Subcutaneous abdominal adipose tissue (tissue), 5 donors: ENCODE data around the gene TIMMDC1.

ENCODE experiments used
- H3K27ac ChIP-seq: one replicate; pipeline ENCODE4 v1.7.0; 2013; ENCODE audit warnings: low read depth, mild to moderate bottlenecking, inconsistent platforms, low read length, moderate library complexity
- H3K27me3 ChIP-seq, 5 donors: one replicate each; pipeline ENCODE4 v1.7.0; 2013; ENCODE audit warnings: low read length in 5 of 5, inconsistent platforms in 1 of 5; ENCODE audit not compliant: control insufficient read depth in 5 of 5, insufficient read depth in 4 of 5
- H3K36me3 ChIP-seq, 5 donors: one replicate each; pipeline ENCODE4 v1.7.0; 2013; ENCODE audit warnings: low read length in 5 of 5; ENCODE audit not compliant: control insufficient read depth in 5 of 5, insufficient read depth in 5 of 5
- H3K4me1 ChIP-seq, 5 donors: one replicate each; pipeline ENCODE4 v1.7.0; 2013; ENCODE audit warnings: low read length in 5 of 5, mild to moderate bottlenecking in 3 of 5, moderate library complexity in 1 of 5; ENCODE audit not compliant: control insufficient read depth in 5 of 5, insufficient read depth in 5 of 5
- H3K4me3 ChIP-seq, 5 donors: one replicate each; pipeline ENCODE4 v1.7.0; 2013; ENCODE audit warnings: low read length in 5 of 5, low read depth in 1 of 5
- H3K9ac ChIP-seq, 5 donors: one replicate each; pipeline ENCODE4 v1.7.0; 2013; ENCODE audit warnings: low read length in 5 of 5, mild to moderate bottlenecking in 4 of 5, moderate library complexity in 3 of 5
- H3K9me3 ChIP-seq, 5 donors: one replicate each; pipeline ENCODE4 v1.7.0; 2013; ENCODE audit warnings: low read length in 5 of 5; ENCODE audit not compliant: control insufficient read depth in 5 of 5
- donor health status: healthy.
- donor health status: healthy.
- donor health status: healthy.
- donor health status: healthy.
- donor health status: healthy.

Gene TIMMDC1, protein sequence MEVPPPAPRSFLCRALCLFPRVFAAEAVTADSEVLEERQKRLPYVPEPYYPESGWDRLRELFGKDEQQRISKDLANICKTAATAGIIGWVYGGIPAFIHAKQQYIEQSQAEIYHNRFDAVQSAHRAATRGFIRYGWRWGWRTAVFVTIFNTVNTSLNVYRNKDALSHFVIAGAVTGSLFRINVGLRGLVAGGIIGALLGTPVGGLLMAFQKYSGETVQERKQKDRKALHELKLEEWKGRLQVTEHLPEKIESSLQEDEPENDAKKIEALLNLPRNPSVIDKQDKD

DNA sequence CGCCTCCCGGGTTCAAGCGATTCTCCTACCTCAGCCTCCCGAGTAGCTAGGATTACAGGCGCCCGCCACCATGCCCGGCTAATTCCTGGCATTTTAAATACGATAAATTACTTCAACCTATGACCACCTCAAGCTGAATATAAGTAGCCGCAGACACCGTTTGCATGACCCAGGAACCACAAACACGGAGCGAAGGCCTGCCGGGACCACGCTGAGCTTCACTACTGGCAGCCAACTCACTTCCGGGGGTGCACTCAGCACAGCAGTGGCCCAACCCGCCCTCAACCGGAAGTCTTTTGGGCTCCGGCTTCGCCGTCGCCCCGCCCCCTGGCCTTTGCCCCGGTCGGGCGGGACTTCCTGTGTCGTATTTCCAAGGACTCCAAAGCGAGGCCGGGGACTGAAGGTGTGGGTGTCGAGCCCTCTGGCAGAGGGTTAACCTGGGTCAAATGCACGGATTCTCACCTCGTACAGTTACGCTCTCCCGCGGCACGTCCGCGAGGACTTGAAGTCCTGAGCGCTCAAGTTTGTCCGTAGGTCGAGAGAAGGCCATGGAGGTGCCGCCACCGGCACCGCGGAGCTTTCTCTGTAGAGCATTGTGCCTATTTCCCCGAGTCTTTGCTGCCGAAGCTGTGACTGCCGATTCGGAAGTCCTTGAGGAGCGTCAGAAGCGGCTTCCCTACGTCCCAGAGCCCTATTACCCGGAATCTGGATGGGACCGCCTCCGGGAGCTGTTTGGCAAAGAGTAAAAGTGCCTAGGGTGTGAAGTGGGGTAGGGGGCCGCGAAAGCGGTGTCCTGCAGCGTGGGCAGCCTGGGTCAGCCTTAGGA, at the start of gene TIMMDC1:
TIMMDC1 (plus strand) TSS at position 362 of the 826 bp plus-strand sequence; CDS start at position 549, 187 bp downstream.
- Histone ChIP-seq H3K27me3 (no peaks in the 10 kb centered on the region), H3K4me1 (peaks cover 0 to 36% (median 30%) of the 10 kb centered on the region in 5 donors), H3K36me3 (no peaks in the 10 kb centered on the region), H3K9me3 (no peaks in the 10 kb centered on the region), H3K27ac (peak within 1 kb of the TSS; percentile 99), H3K4me3 (peak within 1 kb of the TSS; percentile 87 to 100 (median 96)), H3K9ac (peak within 1 kb of the TSS; percentile 94 to 99 (median 98))

DNA sequence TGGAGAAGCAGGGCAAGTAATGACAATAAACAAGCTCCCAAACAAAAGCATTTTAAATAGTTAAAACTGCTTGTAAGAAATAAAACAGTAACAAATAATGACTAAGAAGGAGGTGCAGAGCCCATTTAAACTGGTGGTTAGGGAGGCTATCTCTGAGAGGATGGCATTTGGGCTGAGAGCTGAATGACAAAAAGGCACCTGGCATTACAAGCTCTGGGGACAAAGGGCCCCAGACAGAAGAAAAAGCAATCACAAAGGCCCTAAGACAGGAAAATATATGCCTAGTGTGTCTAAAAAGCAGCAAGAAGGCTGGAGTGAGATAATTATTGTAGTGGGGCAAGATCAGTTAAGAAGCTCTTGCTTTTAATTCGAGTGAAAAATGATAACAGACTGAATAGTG, 44.5 kb upstream of the TIMMDC1 start:
- Histone ChIP-seq H3K36me3 (peaks cover 58 to 81% (median 64%) of the 10 kb centered on the region in 5 donors), H3K9ac (peak overlapping the region in 1 of 5 donors; percentile 51), H3K27ac (no peak overlapping the region), H3K9me3 (no peaks in the 10 kb centered on the region), H3K4me3 (no peak overlapping the region), H3K4me1 (peaks cover 0 to 11% (median 3%) of the 10 kb centered on the region in 5 donors), H3K27me3 (no peaks in the 10 kb centered on the region)

DNA sequence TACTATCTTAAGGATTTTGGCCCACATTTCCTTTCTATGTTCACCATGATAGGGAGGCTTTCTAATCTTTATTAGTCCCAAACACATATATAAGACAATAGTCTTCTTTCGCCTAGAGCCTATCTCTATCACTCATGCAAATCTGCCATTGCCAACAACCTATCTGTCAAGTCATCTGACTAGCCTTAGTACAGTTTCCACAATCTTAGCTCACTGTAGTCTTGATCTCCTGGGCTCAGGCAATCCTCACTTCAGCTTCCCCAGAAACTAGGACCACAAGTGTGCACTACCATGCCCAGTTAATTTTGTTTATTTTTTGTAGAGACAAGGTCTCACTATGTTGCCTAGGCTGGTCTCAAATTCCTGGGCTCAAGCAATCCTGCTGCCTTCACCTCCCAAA, 41.9 kb upstream of the TIMMDC1 start:
- H3K9me3 ChIP-seq: no peaks in the 10 kb centered on the region
- H3K9ac ChIP-seq: peak overlapping the region in 1 of 5 donors; percentile 32
- peaks cover 58 to 75% (median 69%) of the 10 kb centered on the region in 5 donors for H3K36me3 ChIP-seq
- peaks cover 0 to 17% (median 5%) of the 10 kb centered on the region in 5 donors for H3K4me1 ChIP-seq
- no peak overlapping the region for H3K27ac ChIP-seq
- no peak overlapping the region for H3K4me3 ChIP-seq
- no peaks in the 10 kb centered on the region for H3K27me3 ChIP-seq

DNA sequence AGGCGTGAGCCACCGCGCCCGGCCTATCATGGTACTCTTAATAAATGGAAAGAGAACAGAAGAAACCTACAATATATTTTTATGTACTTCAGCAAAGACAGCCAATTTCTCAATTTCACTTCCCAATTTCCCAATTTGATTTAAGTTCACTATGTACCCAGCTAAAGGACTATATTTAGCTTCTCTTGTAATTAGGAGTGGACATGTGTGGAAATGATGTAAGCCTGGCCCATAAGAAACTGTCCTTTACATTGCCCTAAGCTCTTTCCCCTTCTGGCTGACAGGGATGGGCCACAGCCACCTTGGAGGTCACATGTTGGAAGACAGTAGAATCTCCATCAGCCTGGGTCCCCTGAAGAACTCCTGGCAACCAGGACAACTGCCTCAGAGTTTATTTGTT, 41.1 kb upstream of the TIMMDC1 start:
- Histone ChIP-seq H3K9ac (no peak overlapping the region), H3K27ac (no peak overlapping the region), H3K27me3 (no peaks in the 10 kb centered on the region), H3K36me3 (peaks cover 57 to 72% (median 65%) of the 10 kb centered on the region in 5 donors), H3K4me1 (peaks cover 0 to 25% (median 13%) of the 10 kb centered on the region in 5 donors), H3K9me3 (no peaks in the 10 kb centered on the region), H3K4me3 (no peak overlapping the region)

DNA sequence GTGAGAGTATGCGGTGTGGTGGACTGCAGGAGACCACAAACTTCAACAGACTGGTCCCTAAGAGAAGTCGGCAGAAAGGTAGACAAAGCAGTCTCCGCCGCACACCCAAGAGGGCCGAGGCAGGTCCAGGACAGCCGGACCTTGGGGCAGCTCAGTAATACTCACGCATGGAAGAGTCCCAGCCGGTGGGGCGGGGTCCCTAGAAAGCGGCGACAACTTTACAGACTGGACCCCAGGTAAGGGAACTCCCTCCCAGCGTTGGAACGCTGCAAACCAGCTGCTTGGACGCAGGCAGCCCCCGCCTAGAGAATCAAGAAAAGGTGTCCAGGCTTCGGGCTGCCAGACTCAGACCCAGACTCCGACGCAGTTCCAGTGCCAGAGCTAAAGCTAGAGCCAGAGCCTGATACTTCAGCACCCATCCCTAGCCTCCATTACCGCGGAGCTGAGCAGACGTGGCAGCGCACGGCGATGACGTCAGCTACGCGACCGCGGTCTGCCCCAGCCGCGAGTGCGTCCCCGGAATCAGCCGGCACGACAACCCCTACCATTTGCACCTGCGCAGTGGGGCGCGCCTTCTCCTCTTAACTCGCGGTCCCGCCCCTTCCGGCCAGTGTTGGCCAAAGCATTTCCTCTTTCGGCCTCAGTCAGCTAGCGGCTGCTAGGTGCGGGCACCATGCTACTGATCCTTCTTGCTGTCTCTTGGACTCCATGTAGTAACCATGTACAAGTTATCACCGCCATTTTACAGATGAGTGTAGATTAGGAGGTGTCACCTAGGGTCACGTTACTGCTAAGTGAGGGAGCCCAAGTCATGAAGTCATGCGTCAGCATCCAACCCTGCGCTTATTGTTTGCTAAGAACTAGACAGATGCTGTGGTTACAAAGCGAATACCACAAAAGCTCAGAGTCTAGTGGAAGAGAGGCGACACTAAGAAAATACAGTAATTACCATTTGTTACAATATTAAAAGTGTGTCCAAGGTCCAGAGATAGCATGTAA, 34.9 kb upstream of the TIMMDC1 start, which contains the start of gene TMEM39A:
TMEM39A (minus strand) TSS at position 445 of the 999 bp plus-strand sequence. CDS start 1,541 bp downstream, outside the sequence.
- H3K27ac ChIP-seq: peak within 1 kb of the TSS; percentile 51
- H3K4me1 ChIP-seq: peaks cover 0 to 31% (median 27%) of the 10 kb centered on the region in 5 donors
- no peaks in the 10 kb centered on the region for H3K27me3 ChIP-seq
- peak within 1 kb of the TSS; percentile 90 to 100 (median 99) for H3K4me3 ChIP-seq
- H3K9ac ChIP-seq: peak within 1 kb of the TSS; percentile 32 to 99 (median 94)
- no peaks in the 10 kb centered on the region for H3K9me3 ChIP-seq
- peaks cover 14 to 27% (median 17%) of the 10 kb centered on the region in 5 donors for H3K36me3 ChIP-seq

DNA sequence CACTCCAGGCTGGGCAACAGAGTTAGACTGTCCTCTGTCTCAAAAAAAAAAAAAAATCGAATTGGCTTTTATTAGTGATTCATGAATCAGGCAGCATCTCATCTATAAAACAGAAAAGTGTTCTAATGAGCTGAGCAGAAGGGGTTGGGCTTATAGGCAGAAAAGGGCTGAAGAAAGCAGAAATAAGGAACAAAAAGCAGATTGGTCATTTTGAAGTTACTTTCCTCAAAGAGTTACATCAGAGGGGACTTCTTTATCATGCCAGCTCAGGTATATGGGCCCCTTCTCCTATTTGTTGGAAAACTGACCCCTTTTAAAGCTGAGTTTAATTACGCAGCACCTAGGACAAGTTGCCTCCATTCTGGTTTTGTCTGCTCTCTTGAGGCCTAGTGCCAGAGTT, 30.3 kb upstream of the TIMMDC1 start:
- H3K27me3 ChIP-seq: no peaks in the 10 kb centered on the region
- no peaks in the 10 kb centered on the region for H3K9me3 ChIP-seq
- peaks cover 5 to 26% (median 23%) of the 10 kb centered on the region in 5 donors for H3K4me1 ChIP-seq
- peaks cover 6 to 15% (median 8%) of the 10 kb centered on the region in 5 donors for H3K36me3 ChIP-seq
- H3K9ac ChIP-seq: peak overlapping the region in 1 of 5 donors; percentile 88
- H3K27ac ChIP-seq: no peak overlapping the region
- H3K4me3 ChIP-seq: peak overlapping the region in 4 of 5 donors; percentile 86 to 97 (median 88)

DNA sequence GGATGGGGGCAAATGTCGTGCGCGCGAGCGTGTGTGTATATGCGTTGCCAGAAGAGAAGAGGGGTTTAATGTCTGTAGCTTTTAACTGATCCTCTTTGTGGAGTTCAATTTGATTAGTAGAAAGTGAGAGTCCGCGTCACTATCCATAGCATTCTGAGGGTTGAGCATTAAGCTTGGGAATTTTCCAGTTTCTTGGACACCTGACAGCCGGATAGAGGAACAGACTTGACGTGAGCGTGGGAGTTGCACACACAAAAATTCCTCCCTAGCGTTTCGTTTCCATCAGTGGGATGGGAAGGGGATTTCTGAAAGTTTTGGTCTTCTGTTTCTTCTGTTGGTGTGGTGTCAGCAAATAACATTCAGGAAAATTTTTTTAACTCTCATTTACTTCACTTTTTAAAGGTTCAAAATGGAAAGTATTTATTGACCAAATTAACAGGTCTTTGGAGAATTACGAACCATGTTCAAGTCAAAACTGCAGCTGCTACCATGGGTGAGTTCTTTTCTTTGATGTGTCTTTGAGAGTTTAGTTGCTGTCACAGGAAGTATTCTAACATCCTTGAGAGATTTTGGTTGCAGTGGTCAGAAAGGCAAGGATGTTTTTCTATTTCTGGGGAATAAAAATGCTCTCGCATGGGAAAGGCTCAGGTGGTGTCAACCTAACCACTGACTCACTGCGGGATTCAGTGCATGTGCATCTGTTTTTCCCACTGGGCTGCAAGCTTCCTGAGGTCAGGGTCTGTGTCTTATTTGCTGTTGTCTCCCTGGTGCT, 28.7 kb upstream of the TIMMDC1 start:
- H3K4me1 ChIP-seq: peaks cover 5 to 19% (median 16%) of the 10 kb centered on the region in 5 donors
- H3K27ac ChIP-seq: peak overlapping the region; percentile 69
- peak overlapping the region; percentile 79 to 89 (median 83) for H3K9ac ChIP-seq
- H3K4me3 ChIP-seq: peak overlapping the region; percentile 83 to 97 (median 87)
- H3K27me3 ChIP-seq: no peaks in the 10 kb centered on the region
- no peaks in the 10 kb centered on the region for H3K9me3 ChIP-seq
- peaks cover 8 to 20% (median 12%) of the 10 kb centered on the region in 5 donors for H3K36me3 ChIP-seq

DNA sequence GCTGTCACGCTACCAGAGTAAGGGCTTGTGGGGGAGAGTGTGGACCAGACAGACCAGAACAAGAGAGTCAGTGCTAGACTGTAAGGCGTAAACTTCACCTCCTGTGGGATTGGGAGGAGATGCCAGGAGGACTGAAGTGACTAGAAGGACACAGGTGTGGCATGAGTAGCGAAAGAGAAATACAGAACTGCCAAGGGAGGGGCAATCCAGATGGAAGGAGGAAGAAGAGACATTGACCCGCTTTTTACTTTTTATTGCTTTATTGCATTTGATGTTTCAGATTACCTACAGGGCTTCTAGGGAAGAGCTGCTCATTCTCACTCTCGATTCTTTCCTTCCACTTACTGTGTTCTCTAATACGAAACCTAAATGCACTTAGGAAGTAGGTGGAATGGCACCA, 27.5 kb upstream of the TIMMDC1 start:
- no peak overlapping the region for H3K27ac ChIP-seq
- no peak overlapping the region for H3K9ac ChIP-seq
- H3K27me3 ChIP-seq: no peaks in the 10 kb centered on the region
- H3K4me3 ChIP-seq: no peak overlapping the region
- peaks cover 5 to 19% (median 16%) of the 10 kb centered on the region in 5 donors for H3K4me1 ChIP-seq
- H3K9me3 ChIP-seq: no peaks in the 10 kb centered on the region
- peaks cover 8 to 20% (median 15%) of the 10 kb centered on the region in 5 donors for H3K36me3 ChIP-seq
